GM12878 (cell line): ENCODE results near the gene LIM2.

ENCODE experiments used
- CREM ChIP-seq: IDR thresholded peaks from 2 replicates; pipeline ENCODE4 v1.6.1; 2014; ENCODE audit warnings: antibody characterized with exemption, low read depth
- CTCF ChIP-seq, 3 experiments: IDR thresholded peaks in 2 of 3; conservative IDR thresholded peaks in 1 of 3; 2 replicates each; pipeline ENCODE4 v1.5.1; 2011; ENCODE audit warnings: low read depth in 3 of 3, low read length in 3 of 3, mild to moderate bottlenecking in 3 of 3, control low read depth in 2 of 3, moderate library complexity in 2 of 3, inconsistent platforms in 1 of 3, mixed read lengths in 1 of 3; ENCODE audit not compliant: control insufficient read depth in 2 of 3, insufficient read depth in 1 of 3; ENCODE audit errors: extremely low read depth in 1 of 3
- EZH2 ChIP-seq: IDR thresholded peaks from 2 replicates; pipeline ENCODE4 v1.6.1; 2012; ENCODE audit warnings: low read depth, mild to moderate bottlenecking, control low read depth, inconsistent platforms, low read length, borderline replicate concordance; ENCODE audit not compliant: control insufficient read depth
- HCFC1 ChIP-seq: fragments of 150-350 bp; IDR thresholded peaks from 2 replicates; pipeline ENCODE4 v1.6.1; 2014; ENCODE audit warnings: low read length
- NFYB ChIP-seq: IDR thresholded peaks from 2 replicates; pipeline ENCODE4 v1.6.1; 2011; ENCODE audit warnings: low read depth, mild to moderate bottlenecking, low read length, improper control_type of control experiment, moderate library complexity; ENCODE audit not compliant: insufficient read depth
- POLR2A ChIP-seq: IDR thresholded peaks from 2 replicates; pipeline ENCODE4 v1.6.1; 2011; ENCODE audit warnings: low read depth, mild to moderate bottlenecking, low read length
- SIN3A ChIP-seq: IDR thresholded peaks from 2 replicates; pipeline ENCODE4 v1.6.1; 2012; ENCODE audit warnings: low read depth, low read length, improper control_type of control experiment
- SMARCA5 ChIP-seq: fragments of 450-650 bp; IDR thresholded peaks from 2 replicates; pipeline ENCODE4 v1.6.1; 2017; ENCODE audit warnings: mild to moderate bottlenecking
- USF2 ChIP-seq: IDR thresholded peaks from 2 replicates; pipeline ENCODE4 v1.6.1; 2011; ENCODE audit warnings: low read depth, low read length, improper control_type of control experiment, borderline replicate concordance
- YY1 ChIP-seq: IDR thresholded peaks from 2 replicates; pipeline ENCODE4 v1.6.1; 2011; ENCODE audit warnings: low read depth, mild to moderate bottlenecking, low read length

GRCh38 chr19:51391073-51391611, 3.4 kb upstream of the LIM2 start:
- TF ChIP-seq CTCF (IDR thresholded peaks at IDR 0.05 in 2 of 3, conservative IDR thresholded peaks at IDR 0.05 in 1 of 3; ENCODE audit: control insufficient read depth in 2 of 3, extremely low read depth in 1 of 3, insufficient read depth in 1 of 3, low read depth in 3 of 3, low read length in 3 of 3) (no peak), POLR2A (no peak), YY1 (no peak), SIN3A (no peak), NFYB (no peak), HCFC1 (no peak), SMARCA5 (no peak), EZH2 (no peak), CREM (no peak), USF2 (no peak)
